ENCODE data around the gene PLSCR4.

PLSCR4 gene

GRCh38 chr3:146160321-146160963, 90.5 kb downstream of the PLSCR4 start:
- peak; percentile 87 for DNase-seq

- DNase-seq = no peak
These were observed 91.1 kb downstream of the PLSCR4 start for GRCh38 chr3:146159616-146160320.

- no peak for DNase-seq
These were observed 91.9 kb downstream of the PLSCR4 start for GRCh38 chr3:146159037-146159436.

- no peak for DNase-seq
These were observed 93.4 kb downstream of the PLSCR4 start for GRCh38 chr3:146157325-146158060.

- no peak for DNase-seq
These were observed 94.1 kb downstream of the PLSCR4 start for GRCh38 chr3:146156666-146157314.

GRCh38 chr3:146156095-146156494, 94.8 kb downstream of the PLSCR4 start:
- peak; percentile 57 for DNase-seq

GRCh38 chr3:146154995-146155394, 95.9 kb downstream of the PLSCR4 start:
- no peak for DNase-seq

- DNase-seq = no peak
These were observed 96.6 kb downstream of the PLSCR4 start for GRCh38 chr3:146154316-146154715.

- DNase-seq = no peak
These were observed 97.5 kb downstream of the PLSCR4 start for GRCh38 chr3:146153429-146153828.

GRCh38 chr3:146152834-146153233, 98.1 kb downstream of the PLSCR4 start:
- no peak for DNase-seq

GRCh38 chr3:146148468-146148931, 102.4 kb downstream of the PLSCR4 start:
- no peak for DNase-seq

GRCh38 chr3:146145642-146146041, 105.3 kb downstream of the PLSCR4 start:
- DNase-seq = no peak

GRCh38 chr3:146142757-146143156, 108.1 kb downstream of the PLSCR4 start:
- no peak for DNase-seq

All from NCI-H1105 treated with DMSO at 0.1 percent for 48 hours (cell line).